GM18511 (cell line): ENCODE data around the gene ATAD3B.
"Not testable (repeated sequence)": the region's sequence is repeated elsewhere in the genome, so short reads cannot be mapped to it uniquely, and the experiment has no call there.

Experiments used
- ATAC-seq: cut with Tn5 transposase; IDR thresholded peaks from one replicate; pipeline ENCODE4 v1.9.1; 2021; ENCODE audit warnings: mild to moderate bottlenecking, moderate library complexity; ENCODE audit not compliant: unreplicated experiment

ATAD3B gene

GRCh38 chr1:1477206-1477605 is 5.6 kb downstream of the ATAD3B start:
- ATAC-seq: no peak

GRCh38 chr1:1479547-1480487 is 8.3 kb downstream of the ATAD3B start:
- no peak for ATAC-seq

- ATAC-seq: not testable (repeated sequence)
Measured at GRCh38 chr1:1480488-1480867, 8.9 kb downstream of the ATAD3B start.

- not testable (repeated sequence) for ATAC-seq
Measured at GRCh38 chr1:1481811-1482210, 10.2 kb downstream of the ATAD3B start.

GRCh38 chr1:1482856-1483255 is 11.3 kb downstream of the ATAD3B start:
- no peak for ATAC-seq

GRCh38 chr1:1483714-1484113 is 12.1 kb downstream of the ATAD3B start:
- ATAC-seq: no peak

- ATAC-seq: not testable (repeated sequence)
Measured at GRCh38 chr1:1484976-1485750, 13.6 kb downstream of the ATAD3B start.

GRCh38 chr1:1485755-1486317 is 14.3 kb downstream of the ATAD3B start:
- not testable (repeated sequence) for ATAC-seq

- ATAC-seq: no peak
Measured at GRCh38 chr1:1487701-1488100, 16.1 kb downstream of the ATAD3B start.

GRCh38 chr1:1489231-1489630 is 17.7 kb downstream of the ATAD3B start:
- ATAC-seq: no peak

GRCh38 chr1:1489861-1490260 is 18.3 kb downstream of the ATAD3B start:
- ATAC-seq: no peak

- no peak for ATAC-seq
Measured at GRCh38 chr1:1490633-1491230, 19.2 kb downstream of the ATAD3B start.

GRCh38 chr1:1491601-1492000 is 20.0 kb downstream of the ATAD3B start:
- ATAC-seq: no peak

GRCh38 chr1:1494311-1494710 is 22.7 kb downstream of the ATAD3B start:
- not testable (repeated sequence) for ATAC-seq

- not testable (repeated sequence) for ATAC-seq
Measured at GRCh38 chr1:1495461-1495975, 24.0 kb downstream of the ATAD3B start.

GRCh38 chr1:1504777-1505365 is 33.3 kb downstream of the ATAD3B start:
- not testable (repeated sequence) for ATAC-seq

GRCh38 chr1:1505366-1505798 is 33.8 kb downstream of the ATAD3B start:
- ATAC-seq: not testable (repeated sequence)

- ATAC-seq: not testable (repeated sequence)
Measured at GRCh38 chr1:1505801-1506200, 34.2 kb downstream of the ATAD3B start.

- no peak for ATAC-seq
Measured at GRCh38 chr1:1507305-1507704, 35.7 kb downstream of the ATAD3B start.

- not testable (repeated sequence) for ATAC-seq
Measured at GRCh38 chr1:1508775-1509464, 37.4 kb downstream of the ATAD3B start.
